Esophagus (tissue), 2 donors: ENCODE results near the gene FOXK2. TPM values are rescaled to one million over a fixed set of nuclear protein-coding genes. Genes with fewer than 3 reads are reported as not detected.

Source experiments
- H3K27ac ChIP-seq, 2 donors: one replicate each; pipeline ENCODE4 v1.5.1; 2013; ENCODE audit warnings: low read depth in 2 of 2, mild to moderate bottlenecking in 2 of 2, inconsistent platforms in 1 of 2, low read length in 1 of 2, moderate library complexity in 1 of 2
- H3K27me3 ChIP-seq, 2 donors: one replicate each; pipeline ENCODE4 v1.6.1; 2013; ENCODE audit warnings: low read length in 2 of 2, control low read depth in 1 of 2, mild to moderate bottlenecking in 1 of 2; ENCODE audit not compliant: insufficient read depth in 2 of 2, control insufficient read depth in 1 of 2
- H3K36me3 ChIP-seq, 2 donors: one replicate each; pipeline ENCODE4 v1.6.1; 2013; ENCODE audit warnings: low read length in 1 of 2; ENCODE audit not compliant: control insufficient read depth in 2 of 2, insufficient read depth in 2 of 2
- H3K4me1 ChIP-seq, 2 donors: one replicate each; pipeline ENCODE4 v1.6.1; 2013; ENCODE audit warnings: low read length in 1 of 2; ENCODE audit not compliant: control insufficient read depth in 2 of 2, insufficient read depth in 2 of 2
- H3K4me3 ChIP-seq, 2 donors: one replicate each; pipeline ENCODE4 v1.5.1; 2013; ENCODE audit warnings: low read length in 2 of 2, mild to moderate bottlenecking in 2 of 2, low read depth in 1 of 2, moderate library complexity in 1 of 2
- H3K9me3 ChIP-seq, 2 donors: one replicate each; pipeline ENCODE4 v1.6.1; 2013; ENCODE audit warnings: mild to moderate bottlenecking in 2 of 2, low read depth in 1 of 2, low read length in 1 of 2, moderate library complexity in 1 of 2; ENCODE audit not compliant: control insufficient read depth in 2 of 2, insufficient read depth in 1 of 2
- WGBS, 2 donors: extraction: QIAGEN DNeasy Blood & Tissue Kit; methylation state at CpG; one replicate each; pipeline ENCODE4 v1.1.7; 2013; 5-methylcytosine and 5-hydroxymethylcytosine counted together
- polyA plus RNA-seq, 2 donors: library from polyadenylated mRNA; stranded (reverse); fragments of 200-250 nt; gene quantifications; one replicate each; pipeline ENCODE4 v1.2.3, GENCODE V29; 2013
- donor health status: healthy with polysubstance abuse.
- donor health status: Bipolar disorder and iron deficiency.

Gene FOXK2
- 10 to 100 TPM; 15.9 to 20.5 TPM for polyA plus RNA-seq

- WGBS, 2 donors, result 3 to 4% methylated on average over 71 to 114 of the region's 114 CpGs
Observed at GRCh38 chr17:82518826-82519810, at the start of gene FOXK2. FOXK2 (plus strand) TSS chr17:82519732; CDS start chr17:82519889, 157 bp downstream.

GRCh38 chr17:82470065-82470464 is 49.5 kb upstream of the FOXK2 start:
- Histone ChIP-seq H3K27me3 (no peaks in the 10 kb centered on the region), H3K4me3 (no peak overlapping the region), H3K4me1 (no peaks in the 10 kb centered on the region), H3K27ac (no peak overlapping the region), H3K36me3 (peaks cover 0 to 25% of the 10 kb centered on the region in 2 donors), H3K9me3 (no peaks in the 10 kb centered on the region)
- 96 to 98% methylated on average over 7 of the region's 7 CpGs for WGBS, 2 donors

More at GRCh38 chr17:82518826-82519810, at the start of gene FOXK2:
- Histone ChIP-seq H3K36me3 (no peaks in the 10 kb centered on the region), H3K4me1 (peaks cover 0 to 2% of the 10 kb centered on the region in 2 donors), H3K27ac (peak within 1 kb of the TSS; percentile 89 to 91), H3K4me3 (peak within 1 kb of the TSS; percentile 92 to 96), H3K27me3 (no peaks in the 10 kb centered on the region), H3K9me3 (no peaks in the 10 kb centered on the region)

- Histone ChIP-seq H3K9me3 (no peaks in the 10 kb centered on the region), H3K27me3 (no peaks in the 10 kb centered on the region), H3K4me3 (no peak overlapping the region), H3K4me1 (no peaks in the 10 kb centered on the region), H3K27ac (no peak overlapping the region), H3K36me3 (peaks cover 0 to 23% of the 10 kb centered on the region in 2 donors)
- 82 to 83% methylated on average over 11 of the region's 11 CpGs for whole genome bisulfite sequencing, 2 donors
Observed at GRCh38 chr17:82474223-82475010, 45.1 kb upstream of the FOXK2 start.

GRCh38 chr17:82475458-82475857 is 44.1 kb upstream of the FOXK2 start:
- no peaks in the 10 kb centered on the region for H3K4me1 ChIP-seq
- H3K27ac ChIP-seq, result no peak overlapping the region
- WGBS, 2 donors, result 89 to 92% methylated on average over 8 of the region's 8 CpGs
- H3K27me3 ChIP-seq, result no peaks in the 10 kb centered on the region
- no peak overlapping the region for H3K4me3 ChIP-seq
- H3K36me3 ChIP-seq, result peaks cover 6 to 29% of the 10 kb centered on the region in 2 donors
- no peaks in the 10 kb centered on the region for H3K9me3 ChIP-seq

- Histone ChIP-seq H3K4me1 (no peaks in the 10 kb centered on the region), H3K27ac (no peak overlapping the region), H3K4me3 (no peak overlapping the region), H3K27me3 (no peaks in the 10 kb centered on the region), H3K9me3 (no peaks in the 10 kb centered on the region), H3K36me3 (peaks cover 6 to 33% of the 10 kb centered on the region in 2 donors)
- WGBS, 2 donors, result 80 to 82% methylated on average over 8 of the region's 8 CpGs
Observed at GRCh38 chr17:82477934-82478333, 41.6 kb upstream of the FOXK2 start.

GRCh38 chr17:82479602-82480001 is 39.9 kb upstream of the FOXK2 start:
- Histone ChIP-seq H3K27me3 (no peaks in the 10 kb centered on the region), H3K4me1 (no peaks in the 10 kb centered on the region), H3K4me3 (no peak overlapping the region), H3K27ac (peak overlapping the region in 1 of 2 donors; percentile 0), H3K36me3 (peaks cover 9 to 45% of the 10 kb centered on the region in 2 donors), H3K9me3 (no peaks in the 10 kb centered on the region)
- WGBS, 2 donors, result 78 to 86% methylated on average over 5 of the region's 5 CpGs

- Histone ChIP-seq H3K36me3 (peaks cover 13 to 41% of the 10 kb centered on the region in 2 donors), H3K27ac (no peak overlapping the region), H3K4me1 (no peaks in the 10 kb centered on the region), H3K4me3 (no peak overlapping the region), H3K9me3 (no peaks in the 10 kb centered on the region), H3K27me3 (no peaks in the 10 kb centered on the region)
- WGBS, 2 donors, result 82 to 85% methylated on average over 9 of the region's 9 CpGs
Observed at GRCh38 chr17:82480318-82480717, 39.2 kb upstream of the FOXK2 start.

GRCh38 chr17:82483204-82483660 is 36.3 kb upstream of the FOXK2 start:
- no peak overlapping the region for H3K27ac ChIP-seq
- 79 to 94% methylated on average over 6 of the region's 6 CpGs for WGBS, 2 donors
- H3K9me3 ChIP-seq, result no peaks in the 10 kb centered on the region
- peaks cover 24 to 56% of the 10 kb centered on the region in 2 donors for H3K36me3 ChIP-seq
- no peak overlapping the region for H3K4me3 ChIP-seq
- H3K27me3 ChIP-seq, result no peaks in the 10 kb centered on the region
- peaks cover 0 to 8% of the 10 kb centered on the region in 2 donors for H3K4me1 ChIP-seq

GRCh38 chr17:82483836-82484235 is 35.7 kb upstream of the FOXK2 start:
- Histone ChIP-seq H3K4me3 (no peak overlapping the region), H3K27ac (no peak overlapping the region), H3K9me3 (no peaks in the 10 kb centered on the region), H3K36me3 (peaks cover 24 to 52% of the 10 kb centered on the region in 2 donors), H3K4me1 (peaks cover 0 to 8% of the 10 kb centered on the region in 2 donors), H3K27me3 (no peaks in the 10 kb centered on the region)
- WGBS, 2 donors, result 91 to 93% methylated on average over 9 of the region's 9 CpGs
